Retinal pigment epithelial cell (primary cell): ENCODE data around the gene LIN7C.

Experiments
- DNase-seq: peaks from one replicate; pipeline ENCODE4 v3.0.0-alpha.2; 2010; ENCODE audit warnings: low read depth
- H3K4me3 ChIP-seq: 2 replicates; pipeline ENCODE4 v1.5.1; 2011; ENCODE audit warnings: mild to moderate bottlenecking, low read length, control low read depth, moderate library complexity
- CTCF ChIP-seq: conservative IDR thresholded peaks from 2 replicates; pipeline ENCODE4 v1.5.1; 2011; ENCODE audit warnings: low read depth, low read length, control low read depth, inconsistent platforms

The LIN7C gene

DNA sequence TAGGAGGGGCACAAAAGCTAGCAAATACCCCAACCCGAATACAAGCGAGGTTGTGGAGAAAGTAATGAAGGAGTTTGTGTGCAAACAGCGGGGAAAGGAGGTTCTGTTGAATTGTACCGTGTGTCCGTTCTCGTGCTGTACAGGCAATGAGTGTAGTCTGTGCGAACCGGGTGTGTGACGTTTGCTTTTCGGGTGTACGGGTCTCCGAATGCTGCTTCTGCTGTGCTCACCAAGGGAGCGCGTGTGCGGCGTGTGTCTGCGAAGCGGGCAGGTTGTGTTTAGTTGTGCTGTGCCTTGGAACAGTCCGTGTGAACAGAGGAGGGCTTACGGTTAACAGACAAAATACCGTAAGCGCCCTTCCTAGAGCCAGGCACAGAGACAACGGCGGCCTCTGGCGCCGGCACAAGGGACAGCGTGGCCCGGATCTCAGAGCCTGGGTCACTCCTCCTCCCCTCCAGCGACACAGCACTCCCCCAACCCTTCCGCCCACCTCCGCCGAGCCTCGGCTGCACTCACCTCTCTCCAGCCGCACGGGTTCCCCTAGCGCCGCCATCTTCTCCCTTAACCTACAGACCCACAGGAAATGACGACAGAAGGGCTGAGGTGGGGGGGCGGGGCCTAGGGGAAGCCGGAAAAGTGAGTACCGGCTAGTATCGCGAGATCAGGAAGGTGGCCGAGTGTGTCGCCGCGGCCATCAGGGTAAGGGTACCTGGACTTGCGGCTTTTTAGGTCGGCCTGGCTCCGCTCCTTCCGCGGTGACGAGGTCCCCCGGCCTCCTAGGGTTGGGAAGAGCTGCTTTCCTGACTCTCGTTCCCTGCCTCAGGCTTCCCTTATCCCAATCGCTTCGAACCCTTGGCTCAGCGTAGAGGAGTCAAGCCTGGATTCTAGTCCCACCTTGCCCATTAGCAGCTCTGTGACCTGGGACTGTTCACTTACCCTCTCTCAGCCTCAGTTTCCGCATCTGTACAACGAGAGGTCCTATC lies at the start of gene LIN7C:
Gene LIN7C, minus strand, starts transcription at position 570 of the 983 bp plus-strand sequence. Its CDS starts 17 bp downstream, at position 553.
- H3K4me3 ChIP-seq = peak within 1 kb of the TSS; percentile 99
- DNase-seq = peak; percentile 76
- TF ChIP-seq CTCF = peak; percentile 7

DNA sequence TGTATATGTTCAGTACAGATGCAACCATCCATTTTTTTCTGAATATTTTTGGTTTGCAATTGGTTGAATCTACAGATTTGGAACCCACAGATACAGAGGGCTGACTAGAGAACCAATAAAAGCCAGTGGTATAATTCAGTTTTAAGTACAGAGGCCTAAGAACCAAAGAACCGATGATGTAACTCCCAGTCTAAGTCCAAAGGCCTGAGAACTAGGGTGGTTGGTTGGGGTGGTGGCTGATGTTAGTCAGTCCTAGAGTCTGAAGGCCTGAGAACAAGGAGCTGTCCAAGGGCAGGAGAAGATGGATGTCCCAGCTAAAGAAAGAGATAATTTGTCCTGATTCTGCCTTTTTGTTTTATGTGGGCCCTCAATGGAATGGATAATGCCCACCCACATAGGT lies 48.7 kb upstream of the LIN7C start:
- no peak for DNase-seq
- TF ChIP-seq CTCF = no peak
- no peak overlapping the region for H3K4me3 ChIP-seq

DNA sequence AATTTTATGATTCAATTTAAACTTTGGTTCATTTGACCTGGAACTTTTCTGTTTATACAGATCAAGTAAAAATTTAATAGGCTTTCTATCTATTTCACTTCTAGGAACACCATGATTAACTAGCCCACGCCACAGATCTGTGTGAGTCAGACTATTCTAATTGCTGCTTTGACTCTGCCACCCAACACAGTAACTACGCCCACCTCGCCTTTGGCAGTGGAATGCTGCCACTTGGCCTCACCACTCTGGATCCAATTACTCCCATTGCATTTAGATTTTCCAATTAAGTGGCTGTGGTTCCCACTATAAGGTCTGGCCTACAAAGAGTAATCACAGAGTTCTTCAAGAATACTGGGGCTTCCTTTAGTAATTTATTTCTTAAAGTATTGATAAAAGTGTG lies 46.6 kb upstream of the LIN7C start:
- TF ChIP-seq CTCF = no peak
- DNase-seq = peak; percentile 75

DNA sequence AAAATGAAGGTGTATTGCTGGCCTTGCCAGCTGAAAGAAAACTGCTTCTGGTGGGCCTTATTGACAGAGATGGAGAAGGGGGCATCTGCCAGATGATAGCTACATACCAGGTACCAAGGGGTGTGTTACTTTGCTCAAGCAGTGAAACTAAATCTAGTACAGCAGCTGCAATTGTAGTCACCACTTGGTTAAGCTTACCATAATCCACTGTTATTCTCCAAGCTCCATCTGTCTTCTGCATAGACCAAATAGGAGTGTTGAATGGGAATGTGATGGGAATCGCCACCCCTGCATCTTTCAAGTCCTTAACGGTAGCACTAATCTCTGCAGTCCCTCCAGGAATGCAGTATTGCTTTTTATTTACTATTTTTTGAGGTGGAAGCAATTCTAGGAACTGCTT lies 45.8 kb upstream of the LIN7C start:
- H3K4me3 ChIP-seq = no peak overlapping the region
- TF ChIP-seq CTCF = no peak
- no peak for DNase-seq

More for the DNA sequence above, 46.6 kb upstream of the LIN7C start:
- H3K4me3 ChIP-seq = no peak overlapping the region

GRCh38 chr11:27551127-27551526 lies 44.6 kb upstream of the LIN7C start:
- DNase-seq = no peak
- TF ChIP-seq CTCF = no peak

DNA sequence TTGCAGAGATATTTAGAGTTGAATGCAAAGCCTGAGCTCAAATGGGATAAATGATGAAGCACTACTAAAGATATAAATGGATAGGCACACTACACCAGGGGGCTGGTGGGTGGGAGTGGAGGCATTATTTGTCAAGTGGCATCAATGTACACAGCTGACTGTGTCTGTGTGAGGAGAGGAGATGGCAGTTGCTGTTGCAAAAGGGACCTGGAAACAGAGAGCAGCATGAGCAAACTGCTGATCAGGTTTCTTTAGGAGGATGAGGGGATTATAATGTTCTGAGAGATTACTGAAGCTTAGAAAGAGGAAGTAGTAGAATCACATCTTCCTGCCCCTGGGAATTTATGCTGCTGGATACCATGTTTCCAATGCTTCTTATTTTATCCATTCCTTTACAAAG lies 39.4 kb upstream of the LIN7C start:
- DNase-seq = no peak
- no peak for TF ChIP-seq CTCF
- no peak overlapping the region for H3K4me3 ChIP-seq

More at GRCh38 chr11:27551127-27551526, 44.6 kb upstream of the LIN7C start:
- no peak overlapping the region for H3K4me3 ChIP-seq

- no peak overlapping the region for H3K4me3 ChIP-seq
- DNase-seq = no peak
- no peak for TF ChIP-seq CTCF
Measured at GRCh38 chr11:27545035-27545434, 38.5 kb upstream of the LIN7C start.
